Measurements from ENCODE around the gene CYP4A22. TPM values are rescaled to one million over a fixed set of nuclear protein-coding genes. Genes with fewer than 3 reads are reported as not detected.
A peak's percentile ranks its signal among the peaks of the same experiment; 100 is the strongest.

CYP4A22 gene
- total and polyA plus RNA-seq, 9 of the 15 experiments (the other 6 are each of a cell fraction or from before 2014, with no cell fraction given) = 0.07 TPM; not detected in 8

DNA sequence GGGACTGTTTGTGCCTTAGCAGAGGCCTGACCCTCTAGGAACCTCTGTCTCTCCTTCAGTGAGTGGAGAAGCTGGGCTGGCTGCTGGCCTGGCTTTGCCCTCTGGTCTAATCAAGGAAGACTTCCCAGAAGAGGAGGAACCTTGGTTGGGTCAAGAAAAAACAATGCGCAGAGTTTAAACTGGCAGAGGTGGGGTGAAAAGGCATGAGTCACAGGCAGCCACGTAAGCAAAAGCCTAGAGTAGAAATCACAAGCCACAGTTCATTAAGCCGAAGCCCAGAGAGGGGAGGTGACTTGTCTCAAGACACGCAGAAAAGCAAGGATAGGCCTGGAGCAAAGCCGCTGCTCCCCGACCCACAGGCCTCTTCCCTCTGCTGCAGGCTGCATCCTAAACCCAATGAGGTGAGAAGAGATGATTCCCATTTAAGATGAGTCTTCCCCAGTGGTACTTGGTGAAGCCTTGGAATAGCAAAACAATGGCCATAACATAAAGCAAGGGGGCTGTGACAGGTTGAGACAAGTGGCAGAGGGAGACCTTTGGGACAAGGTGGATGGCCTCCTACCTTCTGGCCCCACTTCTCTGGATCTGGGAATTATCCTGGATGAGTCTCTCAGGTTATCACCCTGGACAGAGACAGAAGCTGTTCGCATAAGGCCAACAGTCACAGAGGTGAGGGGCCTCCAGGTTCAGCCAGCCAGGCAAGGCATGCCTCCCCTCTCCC lies 44.9 kb downstream of the CYP4A22 start (continued):
- TF ChIP-seq, protein P1, sequence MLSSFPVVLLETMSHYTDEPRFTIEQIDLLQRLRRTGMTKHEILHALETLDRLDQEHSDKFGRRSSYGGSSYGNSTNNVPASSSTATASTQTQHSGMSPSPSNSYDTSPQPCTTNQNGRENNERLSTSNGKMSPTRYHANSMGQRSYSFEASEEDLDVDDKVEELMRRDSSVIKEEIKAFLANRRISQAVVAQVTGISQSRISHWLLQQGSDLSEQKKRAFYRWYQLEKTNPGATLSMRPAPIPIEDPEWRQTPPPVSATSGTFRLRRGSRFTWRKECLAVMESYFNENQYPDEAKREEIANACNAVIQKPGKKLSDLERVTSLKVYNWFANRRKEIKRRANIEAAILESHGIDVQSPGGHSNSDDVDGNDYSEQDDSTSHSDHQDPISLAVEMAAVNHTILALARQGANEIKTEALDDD (IDR thresholded peaks at IDR 0.05) = no peak
- no peak for TF ChIP-seq MYBL2 (IDR thresholded peaks at IDR 0.05; ENCODE audit: low read depth)
- no peak for TF ChIP-seq MYBL2 (CRISPR knock-in tag; IDR thresholded peaks at IDR 0.05; ENCODE audit: borderline replicate concordance)
- TF ChIP-seq CREB3L1 (IDR thresholded peaks at IDR 0.05; ENCODE audit: borderline replicate concordance, low read depth) = peak; percentile 98
- TF ChIP-seq SMARCA4 (IDR thresholded peaks at IDR 0.05) = no peak; the same call in 1 of the 2 replicates
- no peak for TF ChIP-seq BCL6 (CRISPR knock-in tag; IDR thresholded peaks at IDR 0.05)
- peak in 1 of 2 experiments; percentile 70; a peak in 2 of 4 replicates for TF ChIP-seq RCOR1 (IDR thresholded peaks at IDR 0.05; ENCODE audit: borderline replicate concordance in 1 of 2, low read depth in 2 of 2, low read length in 2 of 2)
- no peak for TF ChIP-seq NCOA1 (IDR thresholded peaks at IDR 0.05; ENCODE audit: low read depth)
- no peak for TF ChIP-seq DLX4 (CRISPR knock-in tag; IDR thresholded peaks at IDR 0.05)
- TF ChIP-seq, protein P2, sequence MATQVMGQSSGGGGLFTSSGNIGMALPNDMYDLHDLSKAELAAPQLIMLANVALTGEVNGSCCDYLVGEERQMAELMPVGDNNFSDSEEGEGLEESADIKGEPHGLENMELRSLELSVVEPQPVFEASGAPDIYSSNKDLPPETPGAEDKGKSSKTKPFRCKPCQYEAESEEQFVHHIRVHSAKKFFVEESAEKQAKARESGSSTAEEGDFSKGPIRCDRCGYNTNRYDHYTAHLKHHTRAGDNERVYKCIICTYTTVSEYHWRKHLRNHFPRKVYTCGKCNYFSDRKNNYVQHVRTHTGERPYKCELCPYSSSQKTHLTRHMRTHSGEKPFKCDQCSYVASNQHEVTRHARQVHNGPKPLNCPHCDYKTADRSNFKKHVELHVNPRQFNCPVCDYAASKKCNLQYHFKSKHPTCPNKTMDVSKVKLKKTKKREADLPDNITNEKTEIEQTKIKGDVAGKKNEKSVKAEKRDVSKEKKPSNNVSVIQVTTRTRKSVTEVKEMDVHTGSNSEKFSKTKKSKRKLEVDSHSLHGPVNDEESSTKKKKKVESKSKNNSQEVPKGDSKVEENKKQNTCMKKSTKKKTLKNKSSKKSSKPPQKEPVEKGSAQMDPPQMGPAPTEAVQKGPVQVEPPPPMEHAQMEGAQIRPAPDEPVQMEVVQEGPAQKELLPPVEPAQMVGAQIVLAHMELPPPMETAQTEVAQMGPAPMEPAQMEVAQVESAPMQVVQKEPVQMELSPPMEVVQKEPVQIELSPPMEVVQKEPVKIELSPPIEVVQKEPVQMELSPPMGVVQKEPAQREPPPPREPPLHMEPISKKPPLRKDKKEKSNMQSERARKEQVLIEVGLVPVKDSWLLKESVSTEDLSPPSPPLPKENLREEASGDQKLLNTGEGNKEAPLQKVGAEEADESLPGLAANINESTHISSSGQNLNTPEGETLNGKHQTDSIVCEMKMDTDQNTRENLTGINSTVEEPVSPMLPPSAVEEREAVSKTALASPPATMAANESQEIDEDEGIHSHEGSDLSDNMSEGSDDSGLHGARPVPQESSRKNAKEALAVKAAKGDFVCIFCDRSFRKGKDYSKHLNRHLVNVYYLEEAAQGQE (IDR thresholded peaks at IDR 0.05; ENCODE audit: borderline replicate concordance) = peak; percentile 58
- TF ChIP-seq, protein P2 (CRISPR knock-in tag; IDR thresholded peaks at IDR 0.05; ENCODE audit: low read depth) = no peak
- TF ChIP-seq POLR3A (IDR thresholded peaks at IDR 0.05; ENCODE audit: borderline replicate concordance, extremely low read depth, insufficient read depth, insufficient read length) = no peak
- no peak for TF ChIP-seq ZNF507 (tag; conservative IDR thresholded peaks at IDR 0.05)
- TF ChIP-seq HCFC1 (IDR thresholded peaks at IDR 0.05; ENCODE audit: low read depth, low read length) = no peak
- no peak for TF ChIP-seq NFRKB (IDR thresholded peaks at IDR 0.05; ENCODE audit: low read depth)
- TF ChIP-seq TARDBP (IDR thresholded peaks at IDR 0.05) = no peak
- TF ChIP-seq HDAC1 (IDR thresholded peaks at IDR 0.05) = peak in 1 of 2 experiments; percentile 22; a peak in 1 of 4 replicates
- no peak; the same call in 1 of the 2 replicates for TF ChIP-seq GABPA (tag; conservative IDR thresholded peaks at IDR 0.05; ENCODE audit: low read depth)

Measured in K562 (cell line).